ENCODE data around the gene CHIT1.

The CHIT1 gene

GRCh38 chr1:203175827-203176241, 53.6 kb downstream of the CHIT1 start:
- DNase-seq (ENCODE audit: low read depth in 2 of 3, low spot score in 2 of 3) = no peak

DNA sequence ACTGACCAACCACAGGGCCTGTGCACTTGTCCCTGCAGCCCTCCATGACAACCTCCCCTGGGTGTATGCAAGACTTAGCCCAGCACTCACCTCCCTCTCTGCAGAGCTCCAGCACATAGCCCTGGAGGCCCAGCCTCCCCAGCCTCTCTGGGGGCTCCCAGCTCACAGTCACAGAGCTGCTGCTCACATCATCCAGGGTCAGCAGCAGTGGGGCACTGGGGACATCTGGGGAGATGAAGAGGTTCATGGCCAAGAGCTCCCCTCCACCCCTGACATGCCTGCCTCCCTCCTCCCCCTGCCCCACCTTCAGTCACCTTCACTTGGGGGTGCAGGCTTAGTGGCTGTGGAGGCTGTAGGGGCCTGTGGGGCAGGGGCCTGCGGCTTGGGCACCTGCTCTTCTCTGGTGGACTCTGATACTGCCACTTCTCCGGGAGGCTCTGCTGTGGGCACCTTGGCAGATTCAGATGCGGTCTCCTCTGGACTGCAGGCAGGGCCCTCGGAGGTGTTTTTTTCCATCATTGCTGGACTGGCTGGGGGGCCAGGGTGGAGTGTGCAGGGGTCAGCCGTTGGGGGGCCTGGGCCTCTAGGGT, 54.1 kb downstream of the CHIT1 start, which contains the start of gene MYBPH:
MYBPH (minus strand) TSS at position 590 of the 590 bp plus-strand sequence; CDS start at position 519, 71 bp downstream.
- no peak for DNase-seq (ENCODE audit: low read depth in 2 of 3, low spot score in 2 of 3)

DNA sequence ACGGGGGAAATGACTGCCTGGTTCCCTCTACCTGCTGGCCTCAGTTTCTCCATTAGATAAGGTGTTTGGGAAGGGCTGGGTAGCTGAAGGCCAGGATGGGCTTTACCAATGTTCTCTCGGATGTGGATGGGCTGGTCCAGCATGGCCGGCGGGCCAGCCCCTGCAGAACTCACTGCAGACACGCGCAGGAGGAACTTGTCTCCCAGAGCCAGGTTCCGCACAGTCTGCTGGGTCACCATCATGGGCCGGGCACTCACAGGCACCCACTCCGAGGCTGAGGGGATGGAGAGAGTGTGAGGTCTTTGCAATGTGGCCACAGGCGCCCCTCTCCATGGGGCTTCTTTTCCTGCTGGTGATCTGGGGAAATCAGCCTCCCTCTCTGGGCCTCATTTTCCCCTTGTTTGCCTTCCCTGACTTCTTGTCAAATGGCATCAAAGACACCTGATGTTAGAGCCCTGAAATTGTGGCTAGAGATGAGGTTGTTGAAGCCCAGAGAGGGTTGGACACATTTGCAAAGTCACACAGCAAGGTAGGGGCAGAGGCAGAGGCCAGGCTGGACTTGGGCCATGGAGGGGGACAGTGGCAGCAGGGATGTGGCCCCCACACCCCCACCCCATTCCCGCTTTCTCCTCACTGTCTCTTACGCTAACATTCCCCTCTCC, 55.0 kb downstream of the CHIT1 start:
- no peak for DNase-seq (ENCODE audit: low read depth in 2 of 3, low spot score in 2 of 3)

GRCh38 chr1:203173566-203173965, 55.9 kb downstream of the CHIT1 start:
- no peak for DNase-seq (ENCODE audit: low read depth in 2 of 3, low spot score in 2 of 3)

- no peak for DNase-seq (ENCODE audit: low read depth in 2 of 3, low spot score in 2 of 3)
Measured at GRCh38 chr1:203173011-203173555, 56.4 kb downstream of the CHIT1 start.

DNA sequence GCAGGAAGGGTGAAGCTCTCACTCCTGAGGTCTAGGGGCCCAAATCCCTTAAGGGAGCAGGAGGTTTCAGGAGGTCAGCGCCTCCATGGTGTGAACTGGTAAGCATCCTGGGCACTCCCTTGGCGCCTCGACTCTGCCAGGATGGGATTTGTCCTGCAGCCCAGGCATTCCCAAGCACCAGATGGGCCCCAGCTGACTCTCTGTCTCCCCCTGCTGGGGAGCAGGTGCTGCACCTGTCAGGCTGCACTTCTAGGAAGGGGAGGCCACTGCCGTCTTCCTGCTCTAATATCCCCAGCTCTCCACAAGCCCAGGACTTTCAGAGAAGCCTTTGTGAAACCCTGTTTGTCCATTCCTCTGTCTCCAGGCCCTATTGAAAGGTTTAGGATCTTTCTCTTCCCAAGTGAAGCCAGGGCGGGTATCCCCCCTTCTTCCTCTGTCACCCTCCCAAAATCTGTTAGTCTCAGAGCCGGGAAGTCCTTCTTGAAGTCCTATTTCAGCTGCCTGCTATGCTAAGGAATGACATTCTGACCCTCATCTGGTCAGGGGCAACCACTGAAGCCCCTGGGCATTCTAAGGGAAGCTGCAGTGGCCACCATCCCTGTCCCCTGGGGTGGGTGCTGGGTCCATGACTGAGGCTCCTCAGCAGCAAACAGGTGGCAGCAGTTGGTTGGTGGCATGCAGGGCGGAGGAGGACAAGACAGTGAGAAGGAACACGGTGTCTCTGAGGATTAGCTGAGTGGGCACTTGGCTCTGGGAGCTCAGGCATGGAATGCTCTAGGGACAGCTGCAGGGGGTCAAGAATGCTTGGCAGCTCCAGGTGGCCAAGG, 57.1 kb downstream of the CHIT1 start:
- DNase-seq (ENCODE audit: low read depth in 2 of 3, low spot score in 2 of 3) = peak in 2 of 3 experiments; percentile 28

DNA sequence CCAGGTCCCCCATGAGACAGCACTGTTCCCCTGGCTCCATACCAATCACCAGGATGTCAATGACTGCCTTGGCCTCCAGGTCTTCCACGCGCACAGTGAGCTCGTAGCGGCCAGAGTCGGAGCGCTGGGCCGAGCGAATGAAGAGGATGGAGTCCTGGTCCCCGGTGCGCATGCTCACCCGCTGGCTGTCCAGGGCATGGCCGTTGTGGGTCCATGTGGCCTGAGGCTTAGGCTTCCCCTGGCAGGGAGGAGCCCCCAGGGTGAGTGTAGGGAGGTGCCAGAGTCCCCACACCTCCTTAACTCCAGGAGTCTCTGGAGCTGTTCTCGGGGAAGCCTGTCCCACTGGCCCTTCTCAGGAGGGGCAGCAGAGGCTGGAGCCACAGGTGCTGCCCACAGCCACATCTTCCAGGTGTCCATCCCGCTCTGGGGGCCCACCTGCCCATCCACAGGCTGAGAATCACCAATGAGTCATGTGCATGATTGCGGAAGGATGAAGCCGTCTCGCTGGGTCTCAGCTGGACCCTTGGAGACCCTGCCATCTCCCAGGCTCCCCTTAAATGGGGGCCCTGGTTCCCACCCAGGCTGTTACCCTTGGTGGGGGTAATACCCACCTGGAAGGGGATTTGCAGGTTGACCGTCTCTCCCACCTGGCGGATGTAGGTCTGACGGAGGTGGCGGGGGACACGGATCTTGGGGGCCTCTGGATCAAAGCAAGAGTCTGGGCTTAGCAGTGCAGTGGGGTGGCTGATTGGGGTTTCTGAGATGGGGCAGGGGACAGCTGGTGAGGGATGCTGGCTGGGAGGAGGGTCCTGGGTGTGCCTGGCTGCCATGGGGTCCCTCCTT, 57.9 kb downstream of the CHIT1 start:
- DNase-seq (ENCODE audit: low read depth in 2 of 3, low spot score in 2 of 3) = no peak

GRCh38 chr1:203170625-203171330, 58.7 kb downstream of the CHIT1 start:
- no peak for DNase-seq (ENCODE audit: low read depth in 2 of 3, low spot score in 2 of 3)

- DNase-seq (ENCODE audit: low read depth in 2 of 3, low spot score in 2 of 3) = no peak
Measured at GRCh38 chr1:203169770-203170520, 59.5 kb downstream of the CHIT1 start.

- DNase-seq (ENCODE audit: low read depth in 2 of 3, low spot score in 2 of 3) = no peak
Measured at GRCh38 chr1:203168991-203169390, 60.5 kb downstream of the CHIT1 start.

GRCh38 chr1:203168256-203168786, 61.2 kb downstream of the CHIT1 start:
- no peak for DNase-seq (ENCODE audit: low read depth in 2 of 3, low spot score in 2 of 3)

GRCh38 chr1:203167913-203168200, 61.6 kb downstream of the CHIT1 start:
- DNase-seq (ENCODE audit: low read depth in 2 of 3, low spot score in 2 of 3) = no peak

DNA sequence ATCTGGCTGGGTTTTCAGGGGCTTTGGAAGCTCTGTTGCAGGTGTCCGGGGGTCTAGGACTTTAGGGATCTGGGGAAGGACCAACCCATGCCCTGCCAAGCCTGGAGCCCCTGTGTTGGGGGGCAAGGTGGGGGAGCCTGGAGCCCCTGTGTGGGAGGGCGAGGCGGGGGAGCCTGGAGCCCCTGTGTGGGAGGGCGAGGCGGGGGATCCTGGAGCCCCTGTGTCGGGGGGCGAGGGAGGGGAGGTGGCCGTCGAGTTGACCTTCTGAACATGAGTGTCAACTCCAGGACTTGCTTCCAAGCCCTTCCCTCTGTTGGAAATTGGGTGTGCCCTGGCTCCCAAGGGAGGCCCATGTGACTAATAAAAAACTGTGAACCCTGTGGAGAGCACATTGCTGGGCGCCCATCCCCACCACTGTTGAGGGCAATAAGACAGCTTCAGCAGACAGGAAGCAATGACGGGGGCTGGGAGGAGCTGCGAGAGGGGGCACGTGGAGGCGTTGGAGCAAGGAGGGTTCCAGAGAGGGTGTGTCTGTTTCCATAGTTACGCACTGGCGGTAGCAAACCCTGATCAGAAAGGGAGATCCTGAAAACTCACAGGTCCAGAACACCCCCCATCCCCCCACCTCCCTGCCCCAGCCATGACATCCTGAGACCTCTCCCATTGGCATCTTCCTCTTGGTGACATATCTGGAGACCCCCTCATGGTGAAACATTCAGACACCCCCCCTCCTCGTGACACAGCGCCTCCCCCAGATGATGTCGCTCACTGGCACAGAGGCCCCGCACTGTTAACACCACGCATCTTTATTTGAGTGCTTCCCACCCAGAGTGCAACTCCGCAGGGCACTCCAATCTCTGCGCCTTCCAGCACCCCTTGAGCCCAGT, 62.2 kb downstream of the CHIT1 start:
- no peak for DNase-seq (ENCODE audit: low read depth in 2 of 3, low spot score in 2 of 3)

- no peak for DNase-seq (ENCODE audit: low read depth in 2 of 3, low spot score in 2 of 3)
Measured at GRCh38 chr1:203166192-203166940, 63.1 kb downstream of the CHIT1 start.
